HUES48 (cell line): ENCODE data around the gene FAR2.

ENCODE experiments used
- H3K27ac ChIP-seq: one replicate; pipeline ENCODE4 v1.7.0; 2013; ENCODE audit warnings: low read depth, low read length, inconsistent platforms
- H3K27me3 ChIP-seq: 2 replicates; pipeline ENCODE4 v1.6.1; 2013; ENCODE audit warnings: mild to moderate bottlenecking, low read length; ENCODE audit not compliant: control insufficient read depth, insufficient read depth
- H3K36me3 ChIP-seq: 2 replicates; pipeline ENCODE4 v1.6.1; 2013; ENCODE audit warnings: low read length; ENCODE audit not compliant: control insufficient read depth, insufficient read depth
- H3K4me1 ChIP-seq: 2 replicates; pipeline ENCODE4 v1.6.1; 2013; ENCODE audit warnings: mild to moderate bottlenecking, low read length; ENCODE audit not compliant: control insufficient read depth, insufficient read depth
- H3K4me3 ChIP-seq: 2 replicates; pipeline ENCODE4 v1.5.1; 2013; ENCODE audit warnings: mild to moderate bottlenecking, low read depth, low read length
- H3K9ac ChIP-seq: 2 replicates; pipeline ENCODE4 v1.6.1; 2013; ENCODE audit warnings: mild to moderate bottlenecking, low read depth, low read length, moderate library complexity
- H3K9me3 ChIP-seq: 2 replicates; pipeline ENCODE4 v1.6.1; 2013; ENCODE audit warnings: low read length; ENCODE audit not compliant: control insufficient read depth, insufficient read depth

FAR2 gene

GRCh38 chr12:29152981-29153630 is 4.0 kb downstream of the FAR2 start:
- Histone ChIP-seq H3K4me3 (no peak overlapping the region), H3K27ac (no peak overlapping the region), H3K36me3 (no peaks in the 10 kb centered on the region), H3K27me3 (peaks cover 14% of the 10 kb centered on the region; the same call in 1 of the 2 replicates), H3K4me1 (peaks cover 25% of the 10 kb centered on the region), H3K9ac (no peak overlapping the region), H3K9me3 (no peaks in the 10 kb centered on the region)

- H3K4me1 ChIP-seq, result peaks cover 19% of the 10 kb centered on the region
- H3K27me3 ChIP-seq, result peaks cover 4% of the 10 kb centered on the region; the same call in 1 of the 2 replicates
- no peak overlapping the region for H3K27ac ChIP-seq
- H3K9me3 ChIP-seq, result no peaks in the 10 kb centered on the region
- H3K36me3 ChIP-seq, result no peaks in the 10 kb centered on the region
- H3K4me3 ChIP-seq, result no peak overlapping the region
- no peak overlapping the region for H3K9ac ChIP-seq
Measured at GRCh38 chr12:29155079-29155478, 6.0 kb downstream of the FAR2 start.

GRCh38 chr12:29157486-29157946 is 8.4 kb downstream of the FAR2 start:
- Histone ChIP-seq H3K4me1 (peaks cover 13% of the 10 kb centered on the region), H3K27ac (no peak overlapping the region), H3K27me3 (no peaks in the 10 kb centered on the region), H3K9ac (no peak overlapping the region), H3K4me3 (no peak overlapping the region), H3K36me3 (no peaks in the 10 kb centered on the region), H3K9me3 (no peaks in the 10 kb centered on the region)

- H3K27ac ChIP-seq, result no peak overlapping the region
- H3K4me1 ChIP-seq, result peaks cover 7% of the 10 kb centered on the region
Measured at GRCh38 chr12:29158115-29158763, 9.2 kb downstream of the FAR2 start.

GRCh38 chr12:29159661-29160060 is 10.6 kb downstream of the FAR2 start:
- Histone ChIP-seq H3K9me3 (no peaks in the 10 kb centered on the region), H3K36me3 (no peaks in the 10 kb centered on the region), H3K27ac (no peak overlapping the region), H3K4me3 (no peak overlapping the region), H3K27me3 (no peaks in the 10 kb centered on the region), H3K4me1 (no peaks in the 10 kb centered on the region), H3K9ac (no peak overlapping the region)

More at GRCh38 chr12:29158115-29158763, 9.2 kb downstream of the FAR2 start:
- Histone ChIP-seq H3K36me3 (no peaks in the 10 kb centered on the region), H3K4me3 (no peak overlapping the region), H3K9me3 (no peaks in the 10 kb centered on the region), H3K9ac (no peak overlapping the region), H3K27me3 (no peaks in the 10 kb centered on the region)

- Histone ChIP-seq H3K9ac (no peak overlapping the region), H3K4me3 (no peak overlapping the region), H3K4me1 (no peaks in the 10 kb centered on the region), H3K27ac (no peak overlapping the region), H3K27me3 (no peaks in the 10 kb centered on the region), H3K36me3 (no peaks in the 10 kb centered on the region), H3K9me3 (no peaks in the 10 kb centered on the region)
Measured at GRCh38 chr12:29160230-29160629, 11.2 kb downstream of the FAR2 start.

GRCh38 chr12:29163146-29163545 is 14.1 kb downstream of the FAR2 start:
- Histone ChIP-seq H3K36me3 (no peaks in the 10 kb centered on the region), H3K4me3 (no peak overlapping the region), H3K9ac (no peak overlapping the region), H3K27me3 (no peaks in the 10 kb centered on the region), H3K4me1 (no peaks in the 10 kb centered on the region), H3K27ac (no peak overlapping the region), H3K9me3 (no peaks in the 10 kb centered on the region)

GRCh38 chr12:29164477-29165393 is 15.7 kb downstream of the FAR2 start:
- Histone ChIP-seq H3K9ac (no peak overlapping the region), H3K27ac (no peak overlapping the region)

GRCh38 chr12:29167445-29167844 is 18.4 kb downstream of the FAR2 start:
- no peaks in the 10 kb centered on the region for H3K4me1 ChIP-seq
- no peak overlapping the region for H3K9ac ChIP-seq
- H3K27ac ChIP-seq, result no peak overlapping the region
- peaks cover 5% of the 10 kb centered on the region; the same call in 1 of the 2 replicates for H3K9me3 ChIP-seq
- H3K36me3 ChIP-seq, result no peaks in the 10 kb centered on the region
- no peak overlapping the region for H3K4me3 ChIP-seq
- H3K27me3 ChIP-seq, result no peaks in the 10 kb centered on the region

More at GRCh38 chr12:29164477-29165393, 15.7 kb downstream of the FAR2 start:
- Histone ChIP-seq H3K4me1 (no peaks in the 10 kb centered on the region), H3K36me3 (no peaks in the 10 kb centered on the region), H3K9me3 (no peaks in the 10 kb centered on the region), H3K27me3 (no peaks in the 10 kb centered on the region), H3K4me3 (no peak overlapping the region)

GRCh38 chr12:29167988-29168387 is 18.9 kb downstream of the FAR2 start:
- no peaks in the 10 kb centered on the region for H3K36me3 ChIP-seq
- no peaks in the 10 kb centered on the region for H3K27me3 ChIP-seq
- no peak overlapping the region for H3K4me3 ChIP-seq
- H3K4me1 ChIP-seq, result no peaks in the 10 kb centered on the region
- H3K9me3 ChIP-seq, result peaks cover 5% of the 10 kb centered on the region; the same call in 1 of the 2 replicates
- no peak overlapping the region for H3K9ac ChIP-seq
- H3K27ac ChIP-seq, result no peak overlapping the region
